GM12892 (cell line): ENCODE measurements around the gene NDUFA5.

ENCODE experiments used
- POLR2A ChIP-seq: IDR thresholded peaks from 2 replicates; pipeline ENCODE4 v1.6.1; 2011; ENCODE audit warnings: low read depth, low read length, control low read depth
- POLR2AphosphoS5 ChIP-seq: IDR thresholded peaks from 2 replicates; pipeline ENCODE4 v1.6.1; 2011; ENCODE audit warnings: low read depth, low read length, control low read depth

DNA sequence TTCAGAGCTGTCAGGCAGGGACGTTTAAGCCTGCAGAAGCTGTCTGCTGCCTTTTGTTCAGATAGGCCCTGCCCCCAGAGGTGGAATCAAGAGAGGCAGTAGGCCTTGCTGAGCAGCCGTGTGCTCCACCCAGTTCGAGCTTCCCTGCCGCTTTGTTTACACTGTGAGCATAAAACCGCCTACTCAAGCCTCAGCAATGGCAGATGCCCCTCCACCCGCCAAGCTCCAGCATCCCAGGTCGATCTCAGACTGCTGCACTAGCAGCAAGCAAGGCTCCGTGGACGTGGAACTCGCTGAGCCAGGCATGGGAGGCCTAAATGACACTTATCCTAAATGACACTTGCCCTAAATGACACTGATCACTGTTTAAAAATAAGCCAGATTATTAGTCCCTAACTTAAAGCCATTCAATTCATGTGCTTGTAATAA, 37.2 kb upstream of the NDUFA5 start:
- TF ChIP-seq POLR2AphosphoS5: no peak
- no peak for TF ChIP-seq POLR2A
